GM23248 (cell line): ENCODE results near the gene GRIN1. TPM values are rescaled to one million over a fixed set of nuclear protein-coding genes. Genes with fewer than 3 reads are reported as not detected.

Source experiments
- DNase-seq: peaks from one replicate; pipeline ENCODE4 v3.0.0-alpha.2; 2015
- H2AFZ ChIP-seq: fragments of 200-600 bp; sonication (generic); 2 replicates; pipeline ENCODE4 v1.6.1; 2016; ENCODE audit warnings: antibody characterized with exemption
- H3F3A ChIP-seq: fragments of 200-600 bp; sonication (generic); 2 replicates; pipeline ENCODE4 v1.6.1; 2016; ENCODE audit warnings: mild to moderate bottlenecking, antibody characterized with exemption, mixed run types; ENCODE audit not compliant: insufficient read depth
- H3K27ac ChIP-seq: fragments of 200-600 bp; sonication (generic); 2 replicates; pipeline ENCODE4 v1.5.1; 2016; ENCODE audit warnings: mild to moderate bottlenecking
- H3K27me3 ChIP-seq: fragments of 200-600 bp; sonication (generic); replicated peaks from 2 replicates; pipeline ENCODE4 v1.6.1; 2016; ENCODE audit warnings: mild to moderate bottlenecking; ENCODE audit not compliant: insufficient read depth
- H3K36me3 ChIP-seq: fragments of 200-600 bp; sonication (generic); 2 replicates; pipeline ENCODE4 v1.6.1; 2016; ENCODE audit warnings: low read depth, mild to moderate bottlenecking
- H3K4me1 ChIP-seq: fragments of 200-600 bp; sonication (generic); 2 replicates; pipeline ENCODE4 v1.6.1; 2016; ENCODE audit warnings: mild to moderate bottlenecking; ENCODE audit not compliant: insufficient read depth
- H3K4me2 ChIP-seq: fragments of 200-600 bp; sonication (generic); one replicate; pipeline ENCODE4 v1.6.1; 2016; ENCODE audit warnings: mild to moderate bottlenecking; ENCODE audit not compliant: unreplicated experiment
- H3K4me3 ChIP-seq: fragments of 200-600 bp; sonication (generic); 2 replicates; pipeline ENCODE4 v1.5.1; 2016; ENCODE audit warnings: mild to moderate bottlenecking
- H3K79me2 ChIP-seq: fragments of 200-600 bp; sonication (generic); 2 replicates; pipeline ENCODE4 v1.6.1; 2016; ENCODE audit warnings: mild to moderate bottlenecking; ENCODE audit not compliant: insufficient read depth
- H3K9ac ChIP-seq: fragments of 200-600 bp; sonication (generic); 2 replicates; pipeline ENCODE4 v1.6.1; 2016; ENCODE audit warnings: mild to moderate bottlenecking
- H3K9me2 ChIP-seq: fragments of 200-600 bp; sonication (generic); 2 replicates; pipeline ENCODE4 v1.6.1; 2016; ENCODE audit warnings: mixed run types, mild to moderate bottlenecking, moderate library complexity; ENCODE audit not compliant: insufficient read depth
- H3K9me3 ChIP-seq: fragments of 200-600 bp; sonication (generic); one replicate; pipeline ENCODE4 v1.6.1; 2017; ENCODE audit warnings: low read depth
- H4K20me1 ChIP-seq: fragments of 200-600 bp; sonication (generic); 2 replicates; pipeline ENCODE4 v1.6.0; 2016; ENCODE audit not compliant: insufficient read depth
- EZH2 ChIP-seq: fragments of 200-600 bp; sonication (generic); IDR thresholded peaks from 2 replicates; pipeline ENCODE4 v1.6.1; 2018; ENCODE audit warnings: antibody characterized with exemption, mild to moderate bottlenecking; ENCODE audit not compliant: insufficient read depth, poor library complexity, severe bottlenecking
- EZH2phosphoT487 ChIP-seq: fragments of 200-600 bp; sonication (generic); IDR thresholded peaks from 2 replicates; pipeline ENCODE4 v1.6.1; 2018; ENCODE audit warnings: antibody characterized with exemption, moderate library complexity, mild to moderate bottlenecking, low read depth; ENCODE audit not compliant: insufficient read depth
- WGBS, 2 experiments: methylation state at CpG; one replicate each; pipeline ENCODE4 v1.1.6; 2015 to 2017; ENCODE audit warnings: low lambda C conversion rate in 2 of 2, low coverage in 1 of 2; ENCODE audit errors: missing lambda C conversion rate in 2 of 2; 5-methylcytosine and 5-hydroxymethylcytosine counted together
- in situ Hi-C: fragments of 300-500 bp; cut with MboI; formaldehyde crosslinking; loops from 2 replicates; pipeline ENCODE4 v1.15.0; 2020
- polyA plus RNA-seq: library from polyadenylated mRNA; unstranded; fragments of >200 nt; fragmentation: Nextera tagmentation; extraction: Ambion mirVana; gene quantifications from 2 replicates; pipeline ENCODE4 v1.2.1, GENCODE V29; 2016
- total RNA-seq: library from RNA; depleted of rRNA; stranded (reverse); fragments of >200 nt; shearing (Covaris generic); gene quantifications from 2 replicates; pipeline ENCODE4 v1.2.3, GENCODE V29; 2014

Gene GRIN1
- total and polyA plus RNA-seq, 2 experiments from 2014 or later, result 0.76 TPM; not detected in 1

DNA sequence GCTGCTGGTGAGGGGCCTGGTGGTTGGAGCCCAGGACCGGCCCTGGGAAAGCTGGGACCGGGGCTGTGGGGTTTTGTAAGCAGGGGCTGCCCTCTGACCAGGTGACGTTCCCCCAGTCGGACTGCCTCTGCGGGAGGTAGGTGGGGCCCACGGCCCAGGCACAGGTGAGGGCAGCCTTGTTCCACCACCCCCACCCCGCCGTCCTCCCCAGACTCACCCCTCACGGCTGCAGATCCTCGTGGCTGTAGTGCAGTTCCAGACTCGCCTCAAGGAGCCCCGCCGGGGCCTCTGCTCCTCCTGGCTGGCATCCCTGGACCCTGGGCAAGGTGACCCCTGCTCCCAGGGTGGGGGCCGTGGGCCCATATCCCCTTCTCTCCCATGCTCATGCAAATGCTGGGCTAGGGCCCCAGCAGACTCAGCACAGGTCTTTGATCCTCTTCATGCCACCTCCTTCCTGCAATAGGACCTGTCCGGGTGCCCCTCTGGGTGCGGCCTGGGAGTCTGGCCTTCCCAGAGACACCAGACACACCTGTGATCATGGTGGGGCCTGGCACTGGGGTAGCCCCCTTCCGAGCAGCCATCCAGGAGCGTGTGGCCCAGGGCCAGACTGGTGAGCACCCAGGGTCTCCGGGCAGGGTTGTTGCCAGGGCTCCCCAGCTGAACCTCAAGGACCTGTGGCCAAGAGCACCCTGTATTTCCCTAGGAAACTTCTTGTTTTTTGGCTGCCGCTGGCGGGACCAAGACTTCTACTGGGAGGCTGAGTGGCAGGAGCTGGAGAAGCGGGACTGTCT is 76.4 kb downstream of the GRIN1 start:
- TF ChIP-seq EZH2 (no peak), EZH2phosphoT487 (no peak)
- H4K20me1 ChIP-seq, result no peaks in the 10 kb centered on the region
- 90 to 94% methylated on average over 14 to 22 of the region's 22 CpGs for WGBS, 2 experiments
- H3K79me2 ChIP-seq, result no peaks in the 10 kb centered on the region
- H3K27ac ChIP-seq, result no peak overlapping the region
- in situ Hi-C loops, result loop anchor here (10.0 kb wide), 1 partner anchor 91 kb away; no protein-coding TSS in a partner anchor
- no peaks in the 10 kb centered on the region for H3F3A ChIP-seq
- peaks cover 13% of the 10 kb centered on the region for H3K4me1 ChIP-seq
- no peak overlapping the region for H2AFZ ChIP-seq
- no peaks in the 10 kb centered on the region for H3K27me3 ChIP-seq
- H3K36me3 ChIP-seq, result no peaks in the 10 kb centered on the region
- H3K4me3 ChIP-seq, result no peak overlapping the region
- H3K9me2 ChIP-seq, result no peaks in the 10 kb centered on the region
- no peaks in the 10 kb centered on the region for H3K9me3 ChIP-seq
- DNase-seq, result no peak
- H3K4me2 ChIP-seq, result no peak overlapping the region
- no peak overlapping the region for H3K9ac ChIP-seq

DNA sequence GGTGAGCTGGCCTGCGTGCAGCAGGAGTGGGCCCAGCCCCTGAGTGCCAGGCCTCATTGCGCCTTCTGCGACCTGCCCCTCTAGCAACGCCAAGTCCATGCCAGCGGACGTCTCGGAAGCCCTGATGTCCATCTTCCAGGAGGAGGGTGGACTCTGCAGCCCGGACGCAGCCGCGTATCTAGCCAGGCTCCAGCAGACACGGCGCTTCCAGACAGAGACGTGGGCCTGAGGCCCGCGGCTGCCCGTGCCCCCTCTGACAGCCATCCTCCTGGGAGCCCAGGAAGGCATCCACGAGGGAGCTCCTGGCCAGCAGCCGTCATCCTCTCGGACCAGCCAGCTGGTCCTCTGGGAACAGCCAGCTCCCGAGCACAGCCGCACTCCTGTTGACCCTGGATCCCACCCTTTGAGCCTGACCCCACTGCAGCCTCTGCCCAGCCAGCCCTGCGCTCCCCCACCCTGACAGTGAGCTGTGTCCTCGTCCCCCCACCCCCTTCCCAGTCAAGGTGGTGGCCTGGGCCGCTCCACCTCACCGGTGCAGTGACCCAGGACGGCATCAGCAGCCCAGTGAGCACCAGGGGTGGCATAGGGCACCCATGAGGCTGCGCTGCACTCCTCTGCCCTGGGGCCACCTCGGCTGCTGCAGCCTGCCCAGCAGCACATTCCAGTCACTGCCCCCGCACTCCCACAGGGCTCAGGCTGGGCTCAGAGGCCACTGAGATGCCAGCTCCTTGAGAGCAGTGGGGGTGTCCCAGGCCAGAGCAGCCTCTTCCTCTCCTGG is 77.4 kb downstream of the GRIN1 start:
- no peaks in the 10 kb centered on the region for H4K20me1 ChIP-seq
- peak; percentile 22 for DNase-seq
- H3K27me3 ChIP-seq, result no peaks in the 10 kb centered on the region
- H3K79me2 ChIP-seq, result no peaks in the 10 kb centered on the region
- H3K4me2 ChIP-seq, result peak overlapping the region; percentile 65
- TF ChIP-seq EZH2 (no peak), EZH2phosphoT487 (no peak)
- no peaks in the 10 kb centered on the region for H3K9me3 ChIP-seq
- no peaks in the 10 kb centered on the region for H3F3A ChIP-seq
- no peak overlapping the region for H3K9ac ChIP-seq
- in situ Hi-C loops, result loop anchor here (10.0 kb wide), 1 partner anchor 92 kb away; no protein-coding TSS in a partner anchor
- H3K9me2 ChIP-seq, result no peaks in the 10 kb centered on the region
- H3K4me1 ChIP-seq, result peaks cover 13% of the 10 kb centered on the region
- H3K4me3 ChIP-seq, result no peak overlapping the region
- H3K36me3 ChIP-seq, result no peaks in the 10 kb centered on the region
- no peak overlapping the region for H3K27ac ChIP-seq
- WGBS, 2 experiments, result 92 to 95% methylated on average over 27 to 28 of the region's 30 CpGs
- H2AFZ ChIP-seq, result no peak overlapping the region

DNA sequence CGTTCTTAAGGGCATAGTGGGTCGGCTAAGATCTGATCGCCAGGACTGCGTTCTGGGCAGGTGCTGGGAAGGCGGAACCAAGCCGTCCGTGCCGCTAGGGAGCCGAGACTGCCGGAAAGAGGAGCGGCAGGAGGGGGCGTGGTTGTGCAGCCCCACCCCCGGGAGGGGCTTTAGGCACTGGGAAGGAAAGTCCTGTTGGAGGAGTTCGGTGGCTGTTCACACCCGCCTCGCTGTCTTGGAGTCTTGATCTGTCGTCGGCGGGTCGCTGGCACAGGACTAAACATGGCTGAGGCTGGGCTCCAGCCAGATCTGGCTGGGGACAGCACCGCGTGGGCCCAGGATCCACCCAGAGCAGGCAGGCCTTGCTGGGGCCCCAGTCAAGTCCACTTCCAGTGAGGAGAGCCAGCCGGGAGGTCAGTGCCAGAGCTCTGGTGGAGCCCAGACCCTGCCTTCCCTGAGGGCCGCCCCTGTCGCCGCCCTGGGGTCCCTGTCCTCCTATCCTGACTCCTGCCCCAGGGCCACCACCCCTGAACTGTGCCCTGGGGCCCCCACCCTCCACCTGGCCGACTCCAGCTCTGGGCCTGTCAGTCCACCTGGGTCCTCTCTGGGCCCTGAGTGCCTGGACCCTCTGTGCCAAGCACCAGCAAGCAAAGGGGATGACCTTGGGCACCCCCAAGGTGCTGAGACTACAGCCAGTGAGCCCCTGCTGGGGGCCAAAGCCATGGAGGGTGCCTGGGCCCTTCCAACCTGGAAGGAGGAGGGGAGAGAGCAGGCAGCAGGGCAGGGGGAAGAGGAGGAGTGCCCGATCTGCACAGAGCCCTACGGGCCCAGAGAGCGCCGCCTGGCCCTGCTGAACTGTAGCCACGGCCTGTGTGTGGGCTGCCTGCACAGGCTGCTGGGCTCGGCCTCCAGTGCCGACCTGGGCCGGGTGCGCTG is 78.6 kb downstream of the GRIN1 start:
- TF ChIP-seq EZH2 (no peak), EZH2phosphoT487 (no peak)
- peak overlapping the region; percentile 46 for H3K4me3 ChIP-seq
- H3K4me1 ChIP-seq, result peaks cover 13% of the 10 kb centered on the region
- no peaks in the 10 kb centered on the region for H3K27me3 ChIP-seq
- no peaks in the 10 kb centered on the region for H3K79me2 ChIP-seq
- no peaks in the 10 kb centered on the region for H3K9me2 ChIP-seq
- H3K27ac ChIP-seq, result no peak overlapping the region
- no peaks in the 10 kb centered on the region for H3K9me3 ChIP-seq
- WGBS, 2 experiments, result 29 to 38% methylated on average over 32 to 34 of the region's 36 CpGs
- peak; percentile 67 for DNase-seq
- H3K4me2 ChIP-seq, result peak overlapping the region; percentile 65
- in situ Hi-C loops, result loop anchor here (10.0 kb wide), 1 partner anchor 93 kb away; no protein-coding TSS in a partner anchor
- no peaks in the 10 kb centered on the region for H3K36me3 ChIP-seq
- H2AFZ ChIP-seq, result no peak overlapping the region
- H3K9ac ChIP-seq, result peak overlapping the region; percentile 17; the same call in 1 of the 2 replicates
- H3F3A ChIP-seq, result no peaks in the 10 kb centered on the region
- H4K20me1 ChIP-seq, result no peaks in the 10 kb centered on the region
